Raji (cell line): ENCODE measurements around the gene DMGDH.

Source experiments
- POLR2A ChIP-seq: IDR thresholded peaks from 2 replicates; pipeline ENCODE4 v1.6.1; 2011; ENCODE audit warnings: low read depth, low read length, control low read depth; ENCODE audit not compliant: insufficient read depth

The DMGDH gene

GRCh38 chr5:79080804-79081203, 11.3 kb upstream of the DMGDH start:
- no peak for TF ChIP-seq POLR2A

GRCh38 chr5:79077680-79078365, 8.3 kb upstream of the DMGDH start:
- TF ChIP-seq POLR2A = no peak

- no peak for TF ChIP-seq POLR2A
Measured at GRCh38 chr5:79076819-79077218, 7.3 kb upstream of the DMGDH start.

GRCh38 chr5:79075646-79076426, 6.4 kb upstream of the DMGDH start:
- TF ChIP-seq POLR2A = no peak

- TF ChIP-seq POLR2A = no peak
Measured at GRCh38 chr5:79074641-79075040, 5.2 kb upstream of the DMGDH start.

- TF ChIP-seq POLR2A = no peak
Measured at GRCh38 chr5:79070350-79070667, 835 bp upstream of the DMGDH start.

GRCh38 chr5:79062436-79062835, 7.0 kb downstream of the DMGDH start:
- TF ChIP-seq POLR2A = no peak

- TF ChIP-seq POLR2A = no peak
Measured at GRCh38 chr5:79059674-79060073, 9.8 kb downstream of the DMGDH start.

- TF ChIP-seq POLR2A = no peak
Measured at GRCh38 chr5:79056847-79057246, 12.6 kb downstream of the DMGDH start.

GRCh38 chr5:79055017-79055416, 14.5 kb downstream of the DMGDH start:
- no peak for TF ChIP-seq POLR2A

GRCh38 chr5:79053321-79053720, 16.2 kb downstream of the DMGDH start:
- no peak for TF ChIP-seq POLR2A

- no peak for TF ChIP-seq POLR2A
Measured at GRCh38 chr5:79050498-79050897, 19.0 kb downstream of the DMGDH start.

- no peak for TF ChIP-seq POLR2A
Measured at GRCh38 chr5:79048437-79048836, 21.0 kb downstream of the DMGDH start.

GRCh38 chr5:79047199-79047598, 22.3 kb downstream of the DMGDH start:
- TF ChIP-seq POLR2A = no peak

- TF ChIP-seq POLR2A = no peak
Measured at GRCh38 chr5:79042188-79042587, 27.3 kb downstream of the DMGDH start.

GRCh38 chr5:79036769-79037168, 32.7 kb downstream of the DMGDH start:
- no peak for TF ChIP-seq POLR2A

GRCh38 chr5:79035237-79035636, 34.2 kb downstream of the DMGDH start:
- TF ChIP-seq POLR2A = no peak
